HG03432 (cell line): ENCODE results near the gene HOXD1.

Source experiments
- ATAC-seq: cut with Tn5 transposase; IDR thresholded peaks from one replicate; pipeline ENCODE4 v1.9.1; 2021; ENCODE audit warnings: mild to moderate bottlenecking, moderate library complexity; ENCODE audit not compliant: unreplicated experiment

Gene HOXD1

DNA sequence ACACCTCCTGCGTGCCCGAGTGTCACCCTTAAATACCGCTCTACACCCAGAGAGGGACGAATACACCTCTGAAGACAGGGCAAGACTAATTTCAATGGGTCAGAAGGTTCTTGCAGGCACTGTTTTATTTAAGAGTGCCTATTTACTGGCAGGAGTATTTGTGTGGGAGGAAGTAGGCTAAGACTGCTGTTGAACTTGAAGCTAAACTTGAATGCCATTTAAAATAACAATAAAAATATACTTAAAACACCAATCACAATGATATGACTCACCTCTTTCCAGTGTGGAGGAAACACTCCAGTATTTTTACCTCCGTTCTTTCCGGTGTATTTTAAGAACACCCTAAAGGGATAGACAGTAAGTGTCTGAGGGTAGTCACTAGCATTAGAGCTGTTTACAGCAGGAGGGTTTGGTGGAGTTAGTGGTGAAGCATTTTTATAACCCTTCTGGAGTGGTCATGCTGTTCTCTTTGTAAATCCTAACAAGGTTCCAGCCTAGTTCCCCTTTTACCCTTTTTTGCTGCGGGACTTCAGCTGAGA lies 9.6 kb upstream of the HOXD1 start:
- no peak for ATAC-seq

DNA sequence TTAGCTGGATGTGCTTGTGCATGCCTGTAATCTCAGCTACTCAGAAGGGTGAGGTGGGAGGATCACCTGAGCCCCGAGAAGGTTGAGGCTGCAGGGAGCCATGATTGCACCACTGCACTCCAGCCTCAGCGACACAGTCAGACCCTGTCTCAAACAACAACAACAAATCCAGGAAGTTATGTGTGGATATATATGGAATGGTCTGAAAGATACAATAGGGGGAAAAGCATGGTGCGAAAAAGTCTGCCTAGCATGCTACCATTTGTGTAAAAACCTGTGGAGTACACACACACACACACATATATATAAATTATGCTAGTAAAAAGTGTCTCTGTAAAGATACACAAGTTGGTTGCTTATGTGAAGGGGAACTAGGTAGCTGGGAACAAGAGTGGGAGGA lies 6.9 kb upstream of the HOXD1 start:
- no peak for ATAC-seq

DNA sequence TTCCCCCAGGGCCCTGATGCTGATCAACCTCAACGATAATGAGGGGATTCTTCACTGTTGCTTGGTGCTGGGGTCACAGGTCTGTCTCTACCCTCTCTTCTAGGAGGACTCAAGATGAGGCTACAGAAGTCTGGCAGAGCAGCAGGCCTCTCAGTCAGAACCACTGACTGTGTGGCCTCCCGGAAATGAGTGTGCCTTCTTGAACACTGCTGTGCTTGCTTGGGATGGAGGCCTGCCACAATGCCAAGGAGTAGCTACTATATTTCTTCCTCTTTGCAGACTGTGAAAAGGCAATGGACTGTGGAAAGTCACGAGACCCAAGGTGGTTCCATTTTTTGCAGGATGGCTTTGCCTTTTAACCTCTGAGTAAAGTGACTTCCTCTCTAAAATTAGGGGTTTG lies 5.8 kb upstream of the HOXD1 start:
- ATAC-seq: no peak

DNA sequence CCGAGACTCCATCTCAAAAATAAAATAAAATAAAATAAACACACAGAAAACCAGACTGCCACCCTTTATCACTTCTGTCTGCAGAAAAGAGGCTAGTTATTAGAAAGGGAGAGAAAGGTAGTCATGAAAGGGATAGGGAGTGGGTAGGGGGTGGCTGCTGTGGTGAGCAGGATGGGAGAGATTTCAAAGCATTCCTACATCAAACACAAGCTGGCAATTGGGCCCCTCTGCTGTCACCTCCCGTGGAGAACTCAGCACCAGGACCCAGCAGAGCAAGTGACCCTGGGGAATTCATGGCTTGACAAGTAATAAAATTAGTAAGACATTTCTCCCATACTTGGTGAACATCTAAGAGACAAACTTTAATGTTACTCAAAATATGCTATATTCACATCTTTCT lies 3.7 kb upstream of the HOXD1 start:
- ATAC-seq: no peak

DNA sequence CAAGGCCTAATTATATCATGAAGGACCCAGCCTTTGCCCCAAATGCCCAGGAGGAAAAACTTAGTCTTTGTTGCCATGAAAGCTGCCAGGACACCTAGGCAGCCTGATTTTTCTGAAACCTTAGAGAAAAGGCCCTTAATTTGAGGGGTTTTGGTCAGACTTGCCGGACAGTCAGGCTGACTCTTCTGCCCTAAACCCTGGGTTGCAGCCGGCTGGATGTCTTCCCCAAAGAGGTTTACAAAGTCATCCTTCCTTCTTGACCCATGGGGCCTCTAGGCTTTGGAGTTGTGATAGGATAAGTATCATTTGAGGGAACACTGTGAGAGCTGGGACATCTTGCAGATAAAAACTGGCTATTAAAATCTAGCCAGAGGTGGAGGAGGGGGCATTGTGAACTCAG lies 2.4 kb upstream of the HOXD1 start:
- no peak for ATAC-seq

DNA sequence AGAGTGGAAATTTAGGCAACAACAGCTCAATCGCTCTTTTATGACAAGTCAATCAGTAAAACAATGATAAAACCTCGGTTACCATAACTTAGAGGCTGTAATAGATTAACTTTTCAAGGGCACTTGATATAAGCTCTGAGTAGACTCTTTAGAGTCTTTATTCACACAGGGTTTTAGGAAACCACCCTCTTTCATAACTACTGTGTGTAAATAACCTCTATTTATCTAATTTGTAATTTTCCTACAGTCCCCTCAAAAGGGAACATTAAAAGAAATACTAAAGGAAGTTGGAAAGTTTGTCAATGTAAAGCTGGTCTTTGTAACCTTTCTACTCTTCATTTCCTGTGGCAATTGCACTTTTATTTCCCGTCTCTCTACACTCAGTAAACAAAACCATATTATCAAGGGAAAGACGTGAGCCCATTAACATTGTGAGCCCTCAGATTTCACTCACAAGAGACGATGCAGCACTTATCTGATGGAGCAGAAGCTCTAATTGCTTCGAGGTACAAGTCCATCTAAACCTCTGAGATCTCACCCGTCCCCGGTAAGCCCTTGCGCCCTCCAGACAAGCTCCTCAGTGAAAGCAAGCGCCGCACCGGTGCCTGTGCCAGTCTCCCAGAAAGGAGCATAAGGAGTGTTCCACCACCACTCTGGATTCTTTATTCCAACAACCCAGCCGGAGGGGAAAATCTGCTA lies 1.1 kb upstream of the HOXD1 start:
- ATAC-seq: no peak

DNA sequence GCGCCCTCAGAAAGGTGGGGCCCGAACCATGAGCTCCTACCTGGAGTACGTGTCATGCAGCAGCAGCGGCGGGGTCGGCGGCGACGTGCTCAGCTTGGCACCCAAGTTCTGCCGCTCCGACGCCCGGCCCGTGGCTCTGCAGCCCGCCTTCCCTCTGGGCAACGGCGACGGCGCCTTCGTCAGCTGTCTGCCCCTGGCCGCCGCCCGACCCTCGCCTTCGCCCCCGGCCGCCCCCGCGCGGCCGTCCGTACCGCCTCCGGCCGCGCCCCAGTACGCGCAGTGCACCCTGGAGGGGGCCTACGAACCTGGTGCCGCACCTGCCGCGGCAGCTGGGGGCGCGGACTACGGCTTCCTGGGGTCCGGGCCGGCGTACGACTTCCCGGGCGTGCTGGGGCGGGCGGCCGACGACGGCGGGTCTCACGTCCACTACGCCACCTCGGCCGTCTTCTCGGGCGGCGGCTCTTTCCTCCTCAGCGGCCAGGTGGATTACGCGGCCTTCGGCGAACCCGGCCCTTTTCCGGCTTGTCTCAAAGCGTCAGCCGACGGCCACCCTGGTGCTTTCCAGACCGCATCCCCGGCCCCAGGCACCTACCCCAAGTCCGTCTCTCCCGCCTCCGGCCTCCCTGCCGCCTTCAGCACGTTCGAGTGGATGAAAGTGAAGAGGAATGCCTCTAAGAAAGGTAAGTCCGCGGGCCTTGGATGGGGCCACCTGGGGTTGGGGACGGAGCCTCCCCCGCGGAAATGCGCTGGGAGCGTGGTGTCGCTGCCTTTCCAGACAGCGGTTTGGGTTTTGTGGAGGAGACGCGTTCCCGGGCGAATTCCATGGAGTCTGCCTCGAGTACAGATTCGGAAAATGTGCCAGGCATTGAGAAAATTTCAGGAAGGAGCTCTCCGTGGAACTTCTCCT lies 559 bp downstream of the HOXD1 start:
- peak; percentile 28 for ATAC-seq

DNA sequence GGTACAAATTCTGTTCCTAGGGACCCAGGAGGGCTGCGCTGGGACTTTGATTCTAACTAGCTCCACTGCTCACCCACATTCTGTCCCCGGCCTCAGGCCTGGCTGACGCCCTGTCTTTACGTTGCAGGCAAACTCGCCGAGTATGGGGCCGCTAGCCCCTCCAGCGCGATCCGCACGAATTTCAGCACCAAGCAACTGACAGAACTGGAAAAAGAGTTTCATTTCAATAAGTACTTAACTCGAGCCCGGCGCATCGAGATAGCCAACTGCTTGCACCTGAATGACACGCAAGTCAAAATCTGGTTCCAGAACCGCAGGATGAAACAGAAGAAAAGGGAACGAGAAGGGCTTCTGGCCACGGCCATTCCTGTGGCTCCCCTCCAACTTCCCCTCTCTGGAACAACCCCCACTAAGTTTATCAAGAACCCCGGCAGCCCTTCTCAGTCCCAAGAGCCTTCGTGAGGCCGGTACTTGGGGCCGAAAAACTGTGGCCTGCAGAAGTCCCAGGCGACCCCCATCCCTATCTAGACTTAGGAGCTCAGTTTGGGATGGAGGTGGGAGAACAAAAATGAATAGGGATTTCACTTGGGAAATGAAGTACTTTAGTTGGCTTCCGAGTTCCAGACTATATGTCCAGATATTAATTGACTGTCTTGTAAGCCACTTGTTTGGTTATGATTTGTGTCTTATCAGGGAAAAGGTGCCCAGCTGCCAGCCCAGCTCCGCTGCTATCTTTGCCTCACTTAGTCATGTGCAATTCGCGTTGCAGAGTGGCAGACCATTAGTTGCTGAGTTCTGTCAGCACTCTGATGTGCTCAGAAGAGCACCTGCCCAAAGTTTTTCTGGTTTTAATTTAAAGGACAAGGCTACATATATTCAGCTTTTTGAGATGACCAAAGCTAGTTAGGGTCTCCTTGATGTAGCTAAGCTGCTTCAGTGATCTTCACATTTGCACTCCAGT lies 1.5 kb downstream of the HOXD1 start:
- ATAC-seq: no peak

DNA sequence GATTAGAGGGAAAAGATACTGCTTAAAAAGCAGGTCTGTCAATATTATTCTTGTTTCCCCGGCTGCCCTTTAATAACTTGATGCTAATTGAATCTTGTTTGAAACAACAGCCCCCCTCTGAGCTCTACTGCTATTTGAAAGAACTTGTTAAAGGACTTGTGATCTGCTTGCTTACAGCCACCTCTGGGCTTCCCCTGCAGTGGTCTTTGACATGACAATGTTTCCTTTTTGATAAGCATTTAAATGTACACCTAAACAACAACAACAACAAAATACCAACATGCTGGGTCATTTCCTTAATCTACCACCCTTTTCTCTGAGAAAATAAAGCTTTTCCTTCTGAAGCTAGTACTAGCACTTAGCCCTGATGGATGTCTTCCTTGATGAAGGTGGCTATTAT lies 3.9 kb downstream of the HOXD1 start:
- no peak for ATAC-seq

DNA sequence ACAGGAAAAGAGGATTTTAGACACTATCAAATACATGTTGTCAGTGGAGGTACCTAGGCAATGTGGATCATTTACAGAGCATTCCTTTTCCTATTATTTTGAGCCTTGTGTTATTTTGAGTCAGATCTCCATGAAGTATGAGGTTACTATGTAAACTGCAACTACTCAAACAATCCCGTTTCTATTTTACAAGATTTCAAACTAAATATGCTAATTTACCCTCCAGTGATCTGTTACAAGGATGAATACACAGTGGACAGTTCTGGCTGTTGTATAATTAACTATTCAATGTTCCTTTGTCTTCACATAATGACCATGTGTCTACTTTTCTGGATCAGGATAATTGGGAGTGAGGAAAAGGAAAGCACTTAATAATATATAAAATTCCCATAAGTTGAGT lies 4.6 kb downstream of the HOXD1 start:
- ATAC-seq: no peak

DNA sequence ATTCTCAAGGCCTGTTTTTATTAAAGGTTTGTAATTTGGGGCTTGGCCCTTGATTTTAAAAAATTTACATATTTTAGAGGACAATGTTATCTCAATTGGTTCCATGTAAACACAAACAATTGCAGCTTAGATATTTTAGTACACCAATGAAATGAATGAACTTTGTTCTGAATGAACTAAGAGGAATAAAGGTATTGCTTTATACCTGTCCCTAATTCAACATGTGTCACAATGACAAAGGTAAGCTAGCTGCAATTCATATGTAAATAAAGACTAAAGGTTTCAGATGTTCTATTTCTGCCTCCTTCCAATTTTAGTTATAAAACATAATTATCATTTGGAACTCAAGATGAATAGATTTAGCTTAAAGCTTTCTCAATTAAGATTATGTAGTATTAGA lies 11.4 kb downstream of the HOXD1 start:
- ATAC-seq: no peak

DNA sequence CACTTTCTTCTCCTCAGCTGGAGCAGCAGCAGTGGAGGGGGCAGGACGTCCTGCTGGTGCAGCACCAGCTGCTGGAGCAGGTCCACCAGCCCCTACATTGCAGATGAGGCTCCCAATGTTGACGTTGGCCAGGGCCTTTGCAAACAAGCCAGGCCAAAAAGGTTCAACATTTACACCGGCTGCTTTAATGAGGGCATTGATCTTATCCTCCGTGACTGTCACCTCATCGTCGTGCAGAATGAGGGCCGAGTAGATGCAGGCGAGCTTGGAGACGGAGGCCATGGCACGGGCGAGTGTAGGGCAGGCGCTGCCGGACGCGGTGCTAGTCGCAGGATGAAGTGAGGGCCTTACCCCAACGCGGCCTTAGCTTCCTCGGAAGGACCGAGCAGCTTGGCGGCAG lies 12.5 kb downstream of the HOXD1 start:
- no peak for ATAC-seq

DNA sequence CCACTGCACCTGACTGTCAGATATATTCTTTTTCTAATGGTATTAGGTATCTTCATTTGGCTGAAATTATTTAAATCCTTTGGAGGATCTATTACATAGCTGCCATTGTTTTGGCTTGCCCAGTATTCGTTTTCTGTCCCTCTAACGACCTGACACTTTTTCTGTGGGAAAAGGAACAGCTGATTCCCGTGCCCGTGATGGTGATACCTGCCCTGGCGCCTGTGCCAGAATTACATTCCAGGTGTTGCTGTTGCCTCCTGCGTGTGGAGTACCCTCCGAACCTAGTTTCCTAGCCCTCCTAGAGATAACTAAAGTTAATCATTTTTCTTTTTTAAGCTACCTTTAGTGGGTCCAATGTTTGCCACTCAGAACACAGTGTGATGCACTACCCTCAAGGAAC lies 14.0 kb downstream of the HOXD1 start:
- ATAC-seq: no peak

DNA sequence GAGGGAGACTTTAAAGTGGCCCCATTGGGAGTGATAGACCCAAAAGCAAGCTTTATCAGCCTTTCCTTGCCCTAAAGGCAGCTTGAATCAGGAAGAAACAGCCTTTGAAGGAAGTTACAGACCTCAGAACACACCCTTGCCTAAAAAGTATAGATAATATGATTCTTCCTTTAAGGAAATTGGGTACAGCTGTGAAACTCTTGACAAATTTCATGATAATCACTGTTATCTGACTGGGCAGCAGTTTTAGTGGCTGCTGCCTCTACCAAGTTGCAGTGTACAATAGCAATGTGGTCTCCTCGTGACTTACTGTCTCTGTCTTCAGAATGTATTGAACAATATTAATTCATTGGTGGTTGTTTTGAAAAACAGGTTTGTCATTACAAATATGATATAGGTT lies 16.7 kb downstream of the HOXD1 start:
- ATAC-seq: no peak

DNA sequence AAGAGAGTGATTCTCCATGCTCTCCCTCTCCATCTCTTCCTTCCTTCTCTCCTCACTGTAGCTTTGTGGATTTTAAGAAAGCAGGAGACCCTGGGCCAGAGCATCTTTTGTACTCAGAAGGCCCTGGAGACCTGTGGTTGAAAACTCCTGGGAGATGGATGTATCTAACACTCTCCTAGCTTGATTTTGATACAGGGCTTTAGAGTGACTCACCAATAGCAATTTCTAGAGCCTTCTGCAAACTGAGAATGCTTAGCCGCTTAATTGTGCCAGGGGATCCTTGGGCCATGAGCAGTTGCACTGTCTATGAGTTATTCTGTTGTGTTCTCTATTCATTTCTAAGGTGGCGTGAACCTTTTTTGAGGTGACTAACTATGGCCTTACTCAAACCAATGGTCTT lies 17.7 kb downstream of the HOXD1 start:
- ATAC-seq: no peak

DNA sequence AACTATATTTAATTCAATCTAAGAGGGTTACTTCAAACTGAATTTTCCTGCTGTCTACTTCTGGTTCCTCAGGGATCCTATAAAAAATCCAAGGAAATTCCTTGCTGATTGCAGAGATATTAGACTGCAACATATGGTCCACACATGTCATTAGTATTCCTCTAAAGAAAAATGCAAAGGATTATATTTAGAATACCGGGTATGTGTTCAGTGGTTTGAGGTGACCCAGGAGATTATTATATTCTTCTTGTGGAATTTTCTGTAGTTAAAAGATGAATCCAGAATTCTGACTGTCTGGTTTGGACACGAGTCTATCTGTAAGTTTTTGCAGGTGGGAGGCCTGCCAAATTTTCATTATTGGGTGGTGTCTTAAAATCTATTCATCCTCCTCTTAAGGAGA lies 18.2 kb downstream of the HOXD1 start:
- no peak for ATAC-seq

DNA sequence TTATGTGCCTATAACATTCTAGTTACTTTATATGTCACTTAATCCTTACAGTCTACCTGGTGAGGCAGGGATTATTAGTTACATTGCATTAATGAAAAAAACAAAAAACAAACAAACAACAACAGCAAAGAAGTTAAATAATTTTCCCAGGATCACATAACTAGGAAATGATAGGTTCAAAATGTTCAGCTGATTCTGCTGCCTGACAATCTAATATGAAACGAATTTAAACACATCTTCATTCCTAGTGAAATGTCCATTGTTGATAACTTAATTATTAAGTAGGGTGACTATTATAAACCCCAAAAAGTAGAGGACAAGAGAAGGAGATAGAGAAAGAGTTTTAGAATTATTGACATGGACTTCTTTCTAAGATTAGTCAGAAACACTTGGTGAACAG lies 22.6 kb downstream of the HOXD1 start:
- ATAC-seq: no peak

DNA sequence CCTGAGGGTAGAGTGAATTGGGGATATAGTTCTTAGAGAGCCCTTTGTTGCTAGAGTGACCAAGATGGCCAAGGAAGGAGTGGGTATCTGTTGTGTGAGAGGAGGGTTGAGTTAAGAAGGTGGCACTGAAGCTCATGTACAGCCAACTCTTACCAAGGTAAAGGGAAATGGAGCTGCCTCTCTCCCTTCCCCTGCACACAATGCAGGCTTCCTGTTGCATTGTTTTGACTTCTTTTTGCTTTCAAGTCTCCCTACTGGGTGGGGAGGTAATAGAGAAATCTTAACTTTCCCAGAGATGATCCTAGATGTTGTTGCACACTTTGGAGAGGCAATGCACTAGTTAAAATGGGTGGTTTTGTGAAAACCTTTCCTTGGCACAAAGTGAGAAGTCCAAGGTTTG lies 23.8 kb downstream of the HOXD1 start:
- ATAC-seq: no peak

DNA sequence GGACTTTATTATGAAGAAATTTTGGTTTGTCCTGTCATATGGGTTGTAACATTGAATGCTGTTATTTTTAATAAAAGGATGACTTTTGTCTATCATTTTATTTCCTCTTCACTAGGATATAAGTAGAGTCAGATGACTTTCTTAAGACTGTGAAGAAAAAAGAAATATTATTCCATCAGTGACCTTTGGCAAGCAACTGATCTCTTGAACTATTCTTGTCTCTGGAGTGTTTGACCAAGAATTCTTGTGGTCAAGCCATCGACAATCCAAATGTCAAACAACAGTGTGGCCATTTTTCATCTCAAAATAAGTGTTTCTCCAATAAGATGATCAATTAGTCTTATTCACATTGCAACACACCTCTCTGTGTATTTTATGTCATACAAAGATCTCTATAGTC lies 24.9 kb downstream of the HOXD1 start:
- no peak for ATAC-seq

DNA sequence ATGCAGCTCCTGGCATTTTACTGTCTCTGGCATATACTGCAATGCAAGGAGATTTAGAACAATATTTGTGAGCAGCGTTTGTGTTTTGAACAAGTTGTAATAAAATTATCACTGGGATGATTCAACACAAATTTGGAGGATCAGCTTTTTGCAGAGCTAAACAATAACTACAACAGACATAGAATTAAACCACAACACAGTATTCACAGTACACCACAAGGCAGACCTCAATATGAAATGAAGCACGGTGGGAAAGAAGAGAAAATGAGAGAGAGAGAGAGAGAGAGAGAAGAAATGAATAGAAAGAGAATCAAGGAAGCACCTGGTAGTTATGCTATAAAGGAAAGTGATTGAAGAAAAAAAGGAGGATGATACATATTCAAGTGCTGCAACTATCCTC lies 39.4 kb downstream of the HOXD1 start:
- no peak for ATAC-seq

DNA sequence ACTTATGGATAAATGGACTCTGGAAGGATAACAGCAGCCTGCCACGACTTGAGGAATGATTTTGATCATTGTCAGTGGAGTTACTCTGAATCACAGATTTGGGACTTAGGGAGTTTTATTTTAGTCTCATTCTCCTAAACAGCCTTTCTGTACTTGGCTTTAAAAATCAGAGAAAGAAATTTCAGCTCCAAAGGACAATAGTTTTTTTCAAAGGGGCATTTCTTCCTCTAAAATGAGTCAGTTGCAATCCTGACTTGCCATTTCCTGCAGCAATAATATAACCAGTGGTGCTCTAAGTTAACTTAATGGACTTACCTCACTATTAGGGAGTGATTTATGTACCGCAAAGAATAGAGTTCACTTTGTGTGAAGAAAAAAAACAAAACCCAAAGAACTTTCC lies 45.7 kb downstream of the HOXD1 start:
- no peak for ATAC-seq
